Caki2 (cell line): ENCODE results near the gene RASA3. TPM values are rescaled to one million over a fixed set of nuclear protein-coding genes. Genes with fewer than 3 reads are reported as not detected.

Experiments
- DNase-seq: peaks from one replicate; pipeline ENCODE4 v3.0.0-alpha.2; 2015; ENCODE audit warnings: low read depth
- in situ Hi-C: cut with HindIII; loops from 2 replicates; pipeline ENCODE4 v1.10.0; 2016; ENCODE audit warnings: low sequenced_read_pairs, low pct_unique_long_range_greater_than_20kb, mixed read lengths
- total RNA-seq: library from RNA; depleted of rRNA; stranded (reverse); fragments of >200 nt; shearing (Covaris generic); gene quantifications from 2 replicates; pipeline ENCODE4 v1.2.3, GENCODE V29; 2014; ENCODE audit warnings: low replicate concordance

RASA3 gene
- total RNA-seq, 1 experiment from 2014 or later, result 11.5 TPM

GRCh38 chr13:114097893-114098688 is 34.3 kb downstream of the RASA3 start:
- no peak for DNase-seq
- in situ Hi-C loops, result no loop called here

DNA sequence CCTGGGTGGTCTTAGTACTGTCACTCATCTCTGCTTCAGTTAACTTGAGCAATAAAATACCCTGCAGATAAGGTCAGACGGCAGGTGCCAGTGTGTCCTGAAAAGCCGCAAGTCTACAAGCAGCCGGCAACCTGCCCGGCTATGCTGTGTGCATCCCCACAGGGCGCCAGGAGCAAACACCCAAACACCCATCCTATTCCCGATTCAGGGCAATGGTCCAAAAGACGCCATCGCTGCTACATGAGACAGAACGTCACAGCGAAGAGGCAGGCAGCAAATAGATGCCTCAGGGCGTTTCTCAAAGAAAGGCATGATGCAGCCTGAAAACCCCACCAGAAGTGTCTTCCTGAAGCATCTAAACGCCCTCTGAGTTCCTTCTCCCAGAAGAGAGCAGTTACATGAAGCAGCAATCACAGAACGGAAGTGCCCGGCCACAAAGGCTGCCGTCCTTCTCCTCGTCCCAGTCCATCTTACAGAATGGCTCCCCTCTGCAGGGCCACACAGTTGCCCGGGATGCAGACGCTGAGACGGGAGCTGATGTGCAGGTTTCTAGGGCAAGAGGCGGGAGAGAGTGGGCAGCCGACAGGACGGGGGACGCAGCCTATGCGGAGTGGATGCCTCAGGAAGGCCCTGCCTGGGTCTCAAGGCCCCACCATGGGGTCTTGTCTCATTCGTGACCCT is 35.1 kb downstream of the RASA3 start:
- in situ Hi-C loops, result no loop called here
- DNase-seq, result no peak

DNA sequence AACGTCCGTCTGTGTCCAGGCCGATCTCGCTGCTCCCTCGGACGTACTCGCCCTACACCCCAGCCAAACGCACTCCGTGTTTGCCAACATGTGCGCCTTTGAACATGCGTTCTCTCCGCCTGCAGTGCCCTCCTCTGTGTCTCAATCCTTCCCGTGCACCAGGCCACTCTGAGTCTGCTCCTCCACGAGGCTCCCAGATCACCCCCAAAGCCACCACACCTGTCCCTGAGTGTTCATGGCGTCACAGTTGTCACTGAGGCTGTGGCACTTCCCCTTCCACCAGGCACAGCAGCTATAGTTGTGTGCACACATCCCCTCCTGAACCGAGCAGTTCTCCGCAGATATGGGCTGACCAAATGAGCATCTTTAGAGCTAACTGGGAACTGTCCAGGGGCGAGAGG is 35.6 kb downstream of the RASA3 start:
- in situ Hi-C loops, result no loop called here
- DNase-seq, result no peak

DNA sequence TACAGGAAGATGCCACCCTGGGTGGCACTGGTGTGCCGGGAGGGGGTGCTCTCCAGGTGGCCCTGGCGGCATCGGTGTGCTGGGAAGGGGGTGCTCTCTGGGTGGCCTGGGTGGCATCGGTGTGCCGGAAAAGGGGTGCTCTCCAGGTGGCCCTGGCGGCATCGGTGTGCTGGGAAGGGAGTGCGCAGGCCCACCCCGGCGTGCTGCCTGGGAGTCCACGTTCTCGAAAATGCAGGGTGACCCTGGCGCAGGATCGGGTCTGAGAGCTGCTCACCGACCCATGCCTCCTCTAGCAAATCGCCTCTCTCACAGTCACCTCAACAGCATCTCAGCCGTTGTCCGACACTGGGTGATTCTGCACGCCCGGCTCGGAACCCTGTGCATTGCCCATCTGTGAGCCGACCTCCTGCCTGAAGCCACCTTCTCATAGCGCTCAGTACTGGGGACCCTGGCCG is 36.4 kb downstream of the RASA3 start:
- DNase-seq, result no peak
- in situ Hi-C loops, result no loop called here

- in situ Hi-C loops, result no loop called here
Observed at GRCh38 chr13:114095486-114095885, 36.9 kb downstream of the RASA3 start.

GRCh38 chr13:114093118-114093517 is 39.3 kb downstream of the RASA3 start:
- no peak for DNase-seq
- in situ Hi-C loops, result no loop called here

More at GRCh38 chr13:114095486-114095885, 36.9 kb downstream of the RASA3 start:
- DNase-seq, result no peak

DNA sequence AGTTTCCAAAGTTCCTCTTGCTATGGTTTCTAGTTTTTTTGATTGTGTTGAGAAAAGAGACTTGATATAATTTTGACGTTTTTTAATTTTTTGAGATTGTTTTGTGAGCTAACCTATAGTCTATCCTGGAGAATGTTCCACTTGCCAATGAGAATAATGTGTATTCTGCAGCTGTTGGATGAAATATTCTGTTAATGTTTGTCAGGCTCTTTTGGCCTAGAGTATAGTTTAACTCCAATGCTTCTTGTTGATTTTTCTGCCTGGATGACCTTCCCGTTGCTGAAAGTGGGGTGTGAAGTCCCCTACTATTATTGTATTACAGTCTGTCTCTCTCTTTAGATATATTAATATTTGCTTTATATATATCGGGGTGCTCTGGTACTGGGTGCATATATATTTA is 40.0 kb downstream of the RASA3 start:
- in situ Hi-C loops, result no loop called here
- no peak for DNase-seq

DNA sequence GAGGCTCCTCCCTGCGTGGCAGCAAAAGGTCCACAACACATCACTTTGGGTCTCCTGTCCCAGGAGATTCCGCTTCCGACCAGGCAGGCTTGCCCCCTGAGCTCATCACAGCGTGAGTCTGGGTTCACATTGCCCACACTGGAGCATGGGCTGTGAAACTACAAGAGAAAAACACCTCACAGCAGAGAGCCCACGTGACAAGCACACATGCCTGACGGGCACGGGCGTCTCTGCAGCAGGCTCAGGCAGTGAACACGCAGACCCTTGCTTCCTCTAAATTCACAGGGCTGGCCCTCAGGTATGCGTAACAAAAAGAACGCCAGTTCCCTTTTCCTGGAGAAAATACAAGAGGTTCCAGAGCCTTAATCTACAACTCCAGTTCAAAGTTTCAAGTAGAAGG is 41.9 kb downstream of the RASA3 start:
- DNase-seq, result no peak
- in situ Hi-C loops, result no loop called here

DNA sequence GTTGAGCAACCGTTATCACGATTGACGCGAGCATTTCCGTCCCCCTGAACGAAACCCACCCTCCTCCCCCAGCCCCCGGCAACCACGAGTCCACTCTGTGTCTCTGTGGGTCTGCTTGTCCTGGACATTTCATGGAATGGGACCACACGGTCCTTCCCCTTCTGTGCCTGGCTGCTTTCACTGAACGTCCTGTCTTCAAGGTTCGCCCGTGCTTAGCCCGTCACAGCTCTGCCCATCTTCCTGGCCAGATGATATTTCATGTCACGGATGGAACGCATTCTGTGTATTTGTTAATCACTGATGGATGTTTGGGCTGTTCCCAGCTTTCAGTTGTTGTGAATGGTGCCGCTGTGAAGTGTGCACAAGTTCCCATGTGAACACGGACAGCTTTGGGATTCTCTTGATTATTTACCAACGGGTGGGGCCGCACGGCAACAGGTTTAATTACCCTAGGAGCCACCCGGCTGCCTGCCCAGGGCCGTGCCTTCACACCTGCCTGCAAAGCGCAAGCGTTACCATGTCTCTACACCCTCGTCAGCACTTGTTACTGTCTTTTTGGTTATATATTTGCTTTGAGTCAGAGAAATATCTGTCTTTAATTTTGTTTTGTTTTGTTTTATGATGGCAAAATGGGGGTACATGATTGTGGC is 42.5 kb downstream of the RASA3 start:
- in situ Hi-C loops, result no loop called here

DNA sequence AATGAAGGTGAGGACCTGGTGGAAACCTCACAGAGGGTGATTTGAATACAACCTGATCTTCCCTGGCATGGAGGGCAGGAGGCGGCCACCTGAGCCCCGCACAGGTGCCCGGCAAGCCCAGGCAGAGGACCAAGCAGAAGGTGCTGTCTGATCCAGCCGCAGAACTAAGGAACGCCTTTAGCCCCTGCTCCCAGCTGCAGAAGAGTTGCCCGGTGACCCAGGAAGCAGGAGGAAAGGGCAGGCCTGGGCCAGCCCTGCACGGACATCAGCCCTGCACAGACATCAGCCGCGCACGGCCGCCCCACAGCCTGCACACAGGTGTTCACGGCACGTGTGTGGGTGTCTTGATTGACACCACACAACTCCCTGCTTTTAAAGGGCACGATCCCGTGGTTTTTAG is 43.1 kb downstream of the RASA3 start:
- DNase-seq, result no peak
- in situ Hi-C loops, result no loop called here

More for the DNA sequence above, 42.5 kb downstream of the RASA3 start:
- no peak for DNase-seq

DNA sequence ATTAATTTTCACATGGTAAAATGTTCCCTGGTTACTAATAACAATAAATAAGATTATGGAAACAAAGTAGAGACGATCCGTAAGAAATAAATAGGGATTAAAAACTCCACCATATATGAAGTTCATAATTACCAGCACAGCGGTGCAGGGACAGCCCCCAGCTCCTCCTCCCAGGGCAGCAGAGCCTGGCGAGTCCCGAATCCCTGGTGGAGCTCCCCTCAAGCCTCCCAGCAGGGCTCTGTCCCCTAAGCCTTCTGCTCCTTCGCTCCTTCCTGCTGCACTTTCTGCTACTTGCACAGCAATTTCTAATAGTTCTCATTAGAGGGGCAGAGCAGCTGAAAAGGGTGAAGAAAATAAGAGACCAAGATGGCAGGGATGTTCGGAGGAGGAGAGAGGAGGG is 43.6 kb downstream of the RASA3 start:
- in situ Hi-C loops, result no loop called here
- DNase-seq, result no peak

- no peak for DNase-seq
- in situ Hi-C loops, result no loop called here
Observed at GRCh38 chr13:114088234-114088633, 44.2 kb downstream of the RASA3 start.

DNA sequence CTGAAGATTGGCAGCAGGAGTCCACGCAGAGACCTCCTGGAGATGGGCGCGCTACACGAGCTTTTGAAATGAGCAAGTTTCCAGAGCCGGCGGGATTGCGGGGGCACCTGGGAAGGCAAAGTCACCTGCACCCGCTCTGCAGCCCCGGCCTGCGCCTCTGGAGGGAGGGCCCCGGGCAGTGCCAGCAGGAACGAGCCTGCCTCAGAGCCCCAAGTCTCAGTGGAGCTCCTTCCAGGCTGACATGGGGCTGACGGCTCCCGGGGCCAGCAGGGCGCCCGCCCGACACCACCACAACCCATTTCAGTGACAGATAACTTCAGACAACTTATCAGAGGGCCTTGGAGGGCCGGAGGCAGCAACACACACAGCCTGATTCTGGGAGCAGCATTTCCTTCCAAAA is 45.0 kb downstream of the RASA3 start:
- DNase-seq, result no peak

GRCh38 chr13:114082849-114083645 is 49.4 kb downstream of the RASA3 start:
- in situ Hi-C loops, result no loop called here
- no peak for DNase-seq

More for the DNA sequence above, 45.0 kb downstream of the RASA3 start:
- in situ Hi-C loops, result no loop called here

GRCh38 chr13:114081761-114082681 is 50.4 kb downstream of the RASA3 start:
- in situ Hi-C loops, result no loop called here
- DNase-seq, result no peak

DNA sequence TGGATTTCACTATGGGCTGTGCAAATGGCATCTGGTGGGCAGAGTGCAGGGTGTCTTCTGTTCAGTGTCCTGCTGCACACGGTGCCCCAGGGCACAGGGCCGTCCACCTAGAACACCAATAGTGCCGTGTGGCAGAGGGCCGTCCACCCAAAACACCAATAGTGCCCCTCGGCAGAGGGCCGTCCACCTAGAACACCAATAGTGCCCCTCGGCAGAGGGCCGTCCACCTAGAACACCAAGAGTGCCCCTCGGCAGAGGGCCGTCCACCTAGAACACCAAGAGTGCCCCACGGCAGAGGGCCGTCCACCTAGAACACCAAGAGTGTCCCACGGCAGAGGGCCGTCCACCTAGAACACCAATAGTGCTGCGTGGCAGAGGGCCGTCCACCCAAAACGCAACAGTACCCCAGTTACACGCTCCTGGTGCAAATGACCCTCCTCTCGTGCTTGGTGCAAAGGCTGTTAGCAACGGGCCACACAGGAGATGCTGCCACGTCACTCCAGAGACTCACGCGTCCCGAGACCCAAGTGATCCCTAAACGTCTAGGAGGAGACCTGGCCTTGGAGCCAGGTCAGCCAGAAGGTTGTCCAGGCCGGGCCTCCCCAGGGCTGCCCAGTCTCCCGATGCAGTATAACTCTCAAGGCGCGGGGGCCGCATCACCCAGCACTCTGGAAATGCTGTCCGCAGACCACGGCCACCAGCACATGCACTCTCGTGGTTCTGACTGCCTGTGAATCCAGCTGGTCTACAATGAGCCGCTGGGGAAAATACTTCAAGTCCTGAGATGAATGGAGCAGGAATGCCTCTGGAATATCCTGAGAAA is 51.5 kb downstream of the RASA3 start:
- in situ Hi-C loops, result no loop called here
- no peak for DNase-seq
